BE2C (cell line): ENCODE measurements around the gene NFASC.

Source experiments
- DNase-seq: peaks from one replicate; pipeline ENCODE4 v3.0.0-alpha.2; 2020
- H3K27me3 ChIP-seq: fragments of 250-450 bp; sonication (Bioruptor Pico); 2 replicates; pipeline ENCODE4 v1.5.1; 2020; ENCODE audit warnings: mild to moderate bottlenecking
- H3K36me3 ChIP-seq: fragments of 250-450 bp; sonication (Bioruptor Pico); 2 replicates; pipeline ENCODE4 v1.5.1; 2020; ENCODE audit warnings: mild to moderate bottlenecking
- H3K4me1 ChIP-seq: fragments of 250-450 bp; sonication (Bioruptor Pico); 2 replicates; pipeline ENCODE4 v1.5.1; 2020
- H3K4me3 ChIP-seq: 2 replicates; pipeline ENCODE4 v1.5.1; 2011; ENCODE audit warnings: low read depth, low read length
- H3K9me3 ChIP-seq: fragments of 250-450 bp; sonication (Bioruptor Pico); 2 replicates; pipeline ENCODE4 v1.5.1; 2020
- TF ChIP-seq, protein P1 (sequence below): IDR thresholded peaks from 2 replicates; pipeline ENCODE4 v1.5.1; 2012; ENCODE audit warnings: mild to moderate bottlenecking, low read depth, low read length

NFASC gene

GRCh38 chr1:205032508-205032907 is 161.8 kb downstream of the NFASC start:
- Histone ChIP-seq H3K36me3 (no peaks in the 10 kb centered on the region), H3K4me1 (no peaks in the 10 kb centered on the region), H3K4me3 (no peak overlapping the region), H3K27me3 (no peaks in the 10 kb centered on the region; the same call in 1 of the 2 replicates), H3K9me3 (no peaks in the 10 kb centered on the region)
- DNase-seq: no peak
- TF ChIP-seq, protein P1, sequence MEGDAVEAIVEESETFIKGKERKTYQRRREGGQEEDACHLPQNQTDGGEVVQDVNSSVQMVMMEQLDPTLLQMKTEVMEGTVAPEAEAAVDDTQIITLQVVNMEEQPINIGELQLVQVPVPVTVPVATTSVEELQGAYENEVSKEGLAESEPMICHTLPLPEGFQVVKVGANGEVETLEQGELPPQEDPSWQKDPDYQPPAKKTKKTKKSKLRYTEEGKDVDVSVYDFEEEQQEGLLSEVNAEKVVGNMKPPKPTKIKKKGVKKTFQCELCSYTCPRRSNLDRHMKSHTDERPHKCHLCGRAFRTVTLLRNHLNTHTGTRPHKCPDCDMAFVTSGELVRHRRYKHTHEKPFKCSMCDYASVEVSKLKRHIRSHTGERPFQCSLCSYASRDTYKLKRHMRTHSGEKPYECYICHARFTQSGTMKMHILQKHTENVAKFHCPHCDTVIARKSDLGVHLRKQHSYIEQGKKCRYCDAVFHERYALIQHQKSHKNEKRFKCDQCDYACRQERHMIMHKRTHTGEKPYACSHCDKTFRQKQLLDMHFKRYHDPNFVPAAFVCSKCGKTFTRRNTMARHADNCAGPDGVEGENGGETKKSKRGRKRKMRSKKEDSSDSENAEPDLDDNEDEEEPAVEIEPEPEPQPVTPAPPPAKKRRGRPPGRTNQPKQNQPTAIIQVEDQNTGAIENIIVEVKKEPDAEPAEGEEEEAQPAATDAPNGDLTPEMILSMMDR: no peak

- H3K27me3 ChIP-seq: peaks cover 3% of the 10 kb centered on the region; the same call in 1 of the 2 replicates
- no peak for DNase-seq
- no peaks in the 10 kb centered on the region for H3K36me3 ChIP-seq
- peaks cover 5% of the 10 kb centered on the region; the same call in 1 of the 2 replicates for H3K4me1 ChIP-seq
- no peak overlapping the region for H3K4me3 ChIP-seq
- TF ChIP-seq, protein P1: no peak
- H3K9me3 ChIP-seq: no peaks in the 10 kb centered on the region
Observed at GRCh38 chr1:205037539-205037938, 166.9 kb downstream of the NFASC start.

DNA sequence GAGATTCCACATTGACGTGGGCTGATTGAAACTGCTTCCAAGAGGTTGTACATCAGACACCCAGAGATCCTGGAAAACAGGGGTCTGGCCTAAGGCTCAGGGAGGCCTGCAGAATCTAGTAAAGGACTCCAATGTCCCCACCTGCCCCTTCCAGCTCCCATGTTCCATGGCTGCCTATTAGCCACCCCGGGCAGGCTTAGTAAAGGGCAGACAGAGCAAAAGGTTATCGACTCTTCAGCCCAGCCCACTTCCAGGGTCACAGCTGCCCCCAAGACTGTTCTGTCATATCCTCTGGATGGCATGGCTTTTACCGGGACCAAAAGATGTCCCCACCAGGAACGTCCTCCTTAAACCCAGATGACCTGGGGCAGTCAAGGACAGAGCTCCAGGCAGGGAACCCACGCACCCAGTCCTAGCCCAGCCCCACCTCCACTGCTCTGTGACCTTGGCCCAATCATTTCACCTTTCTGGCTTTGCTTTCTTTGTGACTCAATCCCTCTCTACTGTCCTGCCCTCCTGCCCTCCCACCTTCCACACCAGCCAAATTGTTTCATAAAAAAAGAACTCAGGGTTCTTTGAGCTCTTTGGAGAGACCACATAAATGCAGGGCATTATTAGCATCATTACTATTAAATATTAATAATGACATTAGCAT is 167.6 kb downstream of the NFASC start:
- H3K27me3 ChIP-seq: peaks cover 3% of the 10 kb centered on the region; the same call in 1 of the 2 replicates

DNA sequence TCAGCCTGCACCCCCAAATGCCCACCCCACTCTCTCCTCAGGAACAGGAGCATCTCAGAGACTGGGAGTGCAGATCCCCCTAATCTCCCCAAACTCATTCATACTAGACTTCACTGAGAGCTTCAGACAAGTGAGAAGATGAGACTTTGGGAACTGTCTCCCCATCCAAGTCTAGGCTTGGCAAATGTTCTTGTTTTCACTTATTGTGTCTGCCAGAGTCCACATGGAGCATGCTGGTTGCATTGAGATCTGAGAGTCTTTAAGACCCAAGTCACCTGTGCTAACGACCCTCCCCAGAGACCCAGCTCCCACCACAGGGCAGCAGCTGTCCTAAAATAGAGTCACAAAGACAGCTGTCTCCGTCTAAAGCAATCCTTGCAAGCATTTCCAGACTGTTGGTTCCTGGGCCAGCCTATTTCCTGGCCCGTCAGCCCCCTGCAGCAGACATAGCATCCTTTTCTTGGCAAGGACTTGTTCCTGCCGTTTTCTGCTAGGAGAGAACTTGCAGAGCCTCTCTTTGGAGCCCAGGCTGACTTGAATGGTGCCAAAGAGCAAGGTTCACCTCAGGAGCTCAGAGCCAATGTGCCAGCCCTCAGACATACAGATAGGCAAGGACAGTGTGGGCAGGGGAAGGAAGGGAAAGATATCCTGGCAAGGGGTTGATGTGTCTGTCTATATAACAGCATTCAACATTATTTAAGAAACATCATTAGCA is 170.5 kb downstream of the NFASC start:
- H3K36me3 ChIP-seq: no peaks in the 10 kb centered on the region
- no peak for DNase-seq
- no peak overlapping the region for H3K4me3 ChIP-seq
- TF ChIP-seq, protein P1: no peak
- H3K4me1 ChIP-seq: peaks cover 5% of the 10 kb centered on the region; the same call in 1 of the 2 replicates
- no peaks in the 10 kb centered on the region for H3K9me3 ChIP-seq
- H3K27me3 ChIP-seq: peaks cover 3% of the 10 kb centered on the region; the same call in 1 of the 2 replicates

More for the DNA sequence above, 167.6 kb downstream of the NFASC start:
- H3K36me3 ChIP-seq: no peaks in the 10 kb centered on the region
- TF ChIP-seq, protein P1: no peak
- no peak for DNase-seq
- no peak overlapping the region for H3K4me3 ChIP-seq
- H3K4me1 ChIP-seq: peaks cover 5% of the 10 kb centered on the region; the same call in 1 of the 2 replicates
- no peaks in the 10 kb centered on the region for H3K9me3 ChIP-seq

- peaks cover 5% of the 10 kb centered on the region; the same call in 1 of the 2 replicates for H3K4me1 ChIP-seq
- TF ChIP-seq, protein P1: no peak
- DNase-seq: peak; percentile 57
- peak overlapping the region; percentile 52 for H3K4me3 ChIP-seq
- H3K9me3 ChIP-seq: no peaks in the 10 kb centered on the region
- H3K27me3 ChIP-seq: peaks cover 3% of the 10 kb centered on the region; the same call in 1 of the 2 replicates
- no peaks in the 10 kb centered on the region for H3K36me3 ChIP-seq
Observed at GRCh38 chr1:205041998-205042910, 171.6 kb downstream of the NFASC start.
